Measurements from ENCODE around the gene RALGAPA2. TPM values are rescaled to one million over a fixed set of nuclear protein-coding genes. Genes with fewer than 3 reads are reported as not detected.

Gene RALGAPA2
- total RNA-seq, 1 donor = 5.6 TPM

GRCh38 chr20:20604907-20605306 lies 107.5 kb downstream of the RALGAPA2 start:
- TF ChIP-seq CTCF (IDR thresholded peaks at IDR 0.05; ENCODE audit: insufficient read depth, low read depth, low read length) = no peak
- no peak overlapping the region for H3K4me3 ChIP-seq (ENCODE audit: low read depth, low read length)
- no peak for DNase-seq (ENCODE audit: low read depth)

GRCh38 chr20:20604357-20604756 lies 108.1 kb downstream of the RALGAPA2 start:
- no peak for DNase-seq (ENCODE audit: low read depth)
- H3K4me3 ChIP-seq (ENCODE audit: low read depth, low read length) = no peak overlapping the region
- TF ChIP-seq CTCF (IDR thresholded peaks at IDR 0.05; ENCODE audit: insufficient read depth, low read depth, low read length) = no peak

- no peak for DNase-seq (ENCODE audit: low read depth)
- no peak for TF ChIP-seq CTCF (IDR thresholded peaks at IDR 0.05; ENCODE audit: insufficient read depth, low read depth, low read length)
- no peak overlapping the region for H3K4me3 ChIP-seq (ENCODE audit: low read depth, low read length)
Measured at GRCh38 chr20:20603339-20603990, 109.0 kb downstream of the RALGAPA2 start.

GRCh38 chr20:20597966-20598365 lies 114.5 kb downstream of the RALGAPA2 start:
- no peak for DNase-seq (ENCODE audit: low read depth)
- TF ChIP-seq CTCF (IDR thresholded peaks at IDR 0.05; ENCODE audit: insufficient read depth, low read depth, low read length) = no peak
- no peak overlapping the region for H3K4me3 ChIP-seq (ENCODE audit: low read depth, low read length)

GRCh38 chr20:20594171-20594530 lies 118.3 kb downstream of the RALGAPA2 start:
- peak; percentile 37 for TF ChIP-seq CTCF (IDR thresholded peaks at IDR 0.05; ENCODE audit: insufficient read depth, low read depth, low read length)
- H3K4me3 ChIP-seq (ENCODE audit: low read depth, low read length) = no peak overlapping the region
- DNase-seq (ENCODE audit: low read depth) = peak; percentile 55

GRCh38 chr20:20593447-20594170 lies 118.8 kb downstream of the RALGAPA2 start:
- no peak overlapping the region for H3K4me3 ChIP-seq (ENCODE audit: low read depth, low read length)
- peak; percentile 57 for TF ChIP-seq CTCF (IDR thresholded peaks at IDR 0.05; ENCODE audit: insufficient read depth, low read depth, low read length)
- peak; percentile 67 for DNase-seq (ENCODE audit: low read depth)
